HG02798 (cell line): ENCODE data around the gene KIF6.

Experiments
- ATAC-seq: cut with Tn5 transposase; IDR thresholded peaks from one replicate; pipeline ENCODE4 v1.9.1; 2021; ENCODE audit warnings: mild to moderate bottlenecking; ENCODE audit not compliant: unreplicated experiment, poor library complexity

KIF6 gene

GRCh38 chr6:39366931-39367618 lies 358.1 kb downstream of the KIF6 start:
- ATAC-seq, result no peak

- ATAC-seq, result no peak
Observed at GRCh38 chr6:39365281-39366074, 359.7 kb downstream of the KIF6 start.

GRCh38 chr6:39363280-39363679 lies 361.9 kb downstream of the KIF6 start:
- ATAC-seq, result no peak

- ATAC-seq, result no peak
Observed at GRCh38 chr6:39362487-39362865, 362.7 kb downstream of the KIF6 start.

- ATAC-seq, result peak; percentile 67
Observed at GRCh38 chr6:39361657-39362486, 363.3 kb downstream of the KIF6 start.

- ATAC-seq, result no peak
Observed at GRCh38 chr6:39360378-39360777, 364.8 kb downstream of the KIF6 start.

GRCh38 chr6:39357998-39358686 lies 367.1 kb downstream of the KIF6 start:
- no peak for ATAC-seq

GRCh38 chr6:39353698-39354315 lies 371.4 kb downstream of the KIF6 start:
- ATAC-seq, result no peak

GRCh38 chr6:39350723-39351505 lies 374.3 kb downstream of the KIF6 start:
- ATAC-seq, result no peak

GRCh38 chr6:39348740-39349139 lies 376.5 kb downstream of the KIF6 start:
- ATAC-seq, result no peak

- ATAC-seq, result peak; percentile 58
Observed at GRCh38 chr6:39347906-39348585, 377.2 kb downstream of the KIF6 start.

GRCh38 chr6:39347206-39347605 lies 378.0 kb downstream of the KIF6 start:
- ATAC-seq, result no peak

GRCh38 chr6:39344821-39345280 lies 380.4 kb downstream of the KIF6 start:
- no peak for ATAC-seq

- ATAC-seq, result no peak
Observed at GRCh38 chr6:39343396-39343870, 381.8 kb downstream of the KIF6 start.

GRCh38 chr6:39342692-39343395 lies 382.4 kb downstream of the KIF6 start:
- no peak for ATAC-seq

GRCh38 chr6:39341937-39342336 lies 383.3 kb downstream of the KIF6 start:
- no peak for ATAC-seq

GRCh38 chr6:39341352-39341751 lies 383.9 kb downstream of the KIF6 start:
- ATAC-seq, result no peak
